Esophagus squamous epithelium (tissue), 5 donors: ENCODE measurements around the gene PCDHGB7. TPM values are rescaled to one million over a fixed set of nuclear protein-coding genes. Genes with fewer than 3 reads are reported as not detected.
"Not testable (repeated sequence)": the region's sequence is repeated elsewhere in the genome, so short reads cannot be mapped to it uniquely, and the experiment has no call there.

Source experiments
- DNase-seq: peaks from one replicate; lab custom pipeline; 2025; lab: John Stamatoyannopoulos, UW
- H3K27ac ChIP-seq, 4 donors: fragments of 200-600 bp; sonication (generic); one replicate each; pipeline ENCODE4 v1.5.1; 2016 to 2019; ENCODE audit warnings: mild to moderate bottlenecking in 1 of 4
- H3K27me3 ChIP-seq, 4 donors: fragments of 200-600 bp; sonication (generic); 1 replicate in 3 of 4; 2 replicates in 1 of 4; pipeline versions ENCODE4 v1.5.1 to v1.6.0; 2017 to 2021; ENCODE audit warnings: antibody characterized with exemption in 1 of 4
- H3K36me3 ChIP-seq, 3 donors: fragments of 200-600 bp; sonication (generic); one replicate each; pipeline ENCODE4 v1.5.1; 2016 to 2019
- H3K4me1 ChIP-seq, 3 donors: fragments of 200-600 bp; sonication (generic); one replicate each; pipeline ENCODE4 v1.5.1; 2017 to 2019
- H3K4me3 ChIP-seq, 4 donors: fragments of 200-600 bp; sonication (generic); 1 replicate in 3 of 4; 2 replicates in 1 of 4; pipeline ENCODE4 v1.5.1; 2016 to 2019; ENCODE audit warnings: mild to moderate bottlenecking in 2 of 4, moderate library complexity in 1 of 4
- H3K9me3 ChIP-seq, 3 donors: fragments of 200-600 bp; sonication (generic); one replicate each; pipeline ENCODE4 v1.5.1; 2016 to 2019
- POLR2A ChIP-seq, 4 donors: fragments of 450-650 bp; IDR thresholded peaks; one replicate each; pipeline ENCODE4 v1.6.1; 2017; ENCODE audit warnings: antibody characterized with exemption in 4 of 4, mild to moderate bottlenecking in 4 of 4, moderate library complexity in 3 of 4
- WGBS, 2 donors: methylation state at CpG; one replicate each; pipeline ENCODE4 v1.1.5; 2018; 5-methylcytosine and 5-hydroxymethylcytosine counted together
- intact Hi-C: fragments of 100-400 bp; cut with DNase I; formaldehyde crosslinking; loops from one replicate; pipeline ENCODE4 v1.15.0; 2022
- total RNA-seq, 4 donors: library from RNA; depleted of rRNA; stranded (reverse); fragments of >200 nt; gene quantifications; one replicate each; pipeline ENCODE4 v1.1.0, GENCODE V29; 2016
- TF ChIP-seq, protein P1 (sequence below), 6 experiments: fragments of 450-650 bp in 4 of 6; fragments of 200-600 bp in 2 of 6; sonication (generic) in 2 of 6; IDR thresholded peaks; one replicate each; pipeline ENCODE4 v1.5.1; 2016 to 2019; ENCODE audit warnings: antibody characterized with exemption in 6 of 6, mild to moderate bottlenecking in 4 of 6, moderate library complexity in 4 of 6
- donor health status: DM: yes; HTN: yes; CAD: no.

Gene PCDHGB7
- total RNA-seq, 4 donors from 2014 or later = 4.1 to 10.9 (median 5.8) TPM

DNA sequence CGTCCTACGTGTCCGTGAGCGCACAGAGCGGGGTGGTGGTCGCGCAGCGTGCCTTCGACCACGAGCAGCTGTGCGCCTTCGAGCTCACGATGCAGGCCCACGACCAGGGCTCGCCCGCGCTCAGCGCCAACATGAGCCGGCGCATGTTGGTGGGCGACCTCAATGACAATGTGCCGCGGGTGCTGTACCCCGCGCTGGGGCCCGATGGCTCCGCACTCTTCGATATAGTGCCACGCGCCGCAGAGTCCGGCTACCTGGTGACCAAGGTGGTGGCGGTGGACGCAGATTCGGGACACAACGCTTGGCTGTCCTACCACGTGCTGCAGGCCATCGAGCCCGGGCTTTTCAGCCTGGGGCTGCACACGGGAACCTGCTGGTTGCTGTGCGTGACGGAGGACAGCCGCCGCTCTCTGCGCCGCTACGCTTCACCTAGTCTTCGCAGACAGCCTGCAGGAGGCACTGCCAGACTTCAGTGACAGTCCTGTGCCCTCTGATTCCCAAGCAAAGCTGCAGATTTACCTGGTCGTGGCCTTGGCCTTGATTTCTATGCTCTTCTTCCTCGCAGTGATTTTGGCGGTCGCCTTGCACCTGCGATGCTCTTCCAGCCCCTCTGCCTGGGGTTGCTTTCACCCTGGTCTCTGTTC is 10.4 kb downstream of the PCDHGB7 start:
- H3K4me3 ChIP-seq = peak overlapping the region in 1 of 4 donors; percentile 8
- peaks cover 0 to 12% (median 0%) of the 10 kb centered on the region in 4 donors for H3K27me3 ChIP-seq
- no peak overlapping the region for H3K27ac ChIP-seq
- TF ChIP-seq, protein P1, sequence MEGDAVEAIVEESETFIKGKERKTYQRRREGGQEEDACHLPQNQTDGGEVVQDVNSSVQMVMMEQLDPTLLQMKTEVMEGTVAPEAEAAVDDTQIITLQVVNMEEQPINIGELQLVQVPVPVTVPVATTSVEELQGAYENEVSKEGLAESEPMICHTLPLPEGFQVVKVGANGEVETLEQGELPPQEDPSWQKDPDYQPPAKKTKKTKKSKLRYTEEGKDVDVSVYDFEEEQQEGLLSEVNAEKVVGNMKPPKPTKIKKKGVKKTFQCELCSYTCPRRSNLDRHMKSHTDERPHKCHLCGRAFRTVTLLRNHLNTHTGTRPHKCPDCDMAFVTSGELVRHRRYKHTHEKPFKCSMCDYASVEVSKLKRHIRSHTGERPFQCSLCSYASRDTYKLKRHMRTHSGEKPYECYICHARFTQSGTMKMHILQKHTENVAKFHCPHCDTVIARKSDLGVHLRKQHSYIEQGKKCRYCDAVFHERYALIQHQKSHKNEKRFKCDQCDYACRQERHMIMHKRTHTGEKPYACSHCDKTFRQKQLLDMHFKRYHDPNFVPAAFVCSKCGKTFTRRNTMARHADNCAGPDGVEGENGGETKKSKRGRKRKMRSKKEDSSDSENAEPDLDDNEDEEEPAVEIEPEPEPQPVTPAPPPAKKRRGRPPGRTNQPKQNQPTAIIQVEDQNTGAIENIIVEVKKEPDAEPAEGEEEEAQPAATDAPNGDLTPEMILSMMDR (IDR thresholded peaks at IDR 0.05) = no peak
- no peak for TF ChIP-seq POLR2A (IDR thresholded peaks at IDR 0.05)
- no peaks in the 10 kb centered on the region for H3K36me3 ChIP-seq
- intact Hi-C loops = no loop called here
- H3K4me1 ChIP-seq = peaks cover 0 to 12% (median 0%) of the 10 kb centered on the region in 3 donors
- 53 to 57% methylated on average over 18 to 28 of the region's 53 CpGs for WGBS, 2 donors
- peaks cover 15 to 100% (median 90%) of the 10 kb centered on the region in 3 donors for H3K9me3 ChIP-seq
- DNase-seq = no peak

DNA sequence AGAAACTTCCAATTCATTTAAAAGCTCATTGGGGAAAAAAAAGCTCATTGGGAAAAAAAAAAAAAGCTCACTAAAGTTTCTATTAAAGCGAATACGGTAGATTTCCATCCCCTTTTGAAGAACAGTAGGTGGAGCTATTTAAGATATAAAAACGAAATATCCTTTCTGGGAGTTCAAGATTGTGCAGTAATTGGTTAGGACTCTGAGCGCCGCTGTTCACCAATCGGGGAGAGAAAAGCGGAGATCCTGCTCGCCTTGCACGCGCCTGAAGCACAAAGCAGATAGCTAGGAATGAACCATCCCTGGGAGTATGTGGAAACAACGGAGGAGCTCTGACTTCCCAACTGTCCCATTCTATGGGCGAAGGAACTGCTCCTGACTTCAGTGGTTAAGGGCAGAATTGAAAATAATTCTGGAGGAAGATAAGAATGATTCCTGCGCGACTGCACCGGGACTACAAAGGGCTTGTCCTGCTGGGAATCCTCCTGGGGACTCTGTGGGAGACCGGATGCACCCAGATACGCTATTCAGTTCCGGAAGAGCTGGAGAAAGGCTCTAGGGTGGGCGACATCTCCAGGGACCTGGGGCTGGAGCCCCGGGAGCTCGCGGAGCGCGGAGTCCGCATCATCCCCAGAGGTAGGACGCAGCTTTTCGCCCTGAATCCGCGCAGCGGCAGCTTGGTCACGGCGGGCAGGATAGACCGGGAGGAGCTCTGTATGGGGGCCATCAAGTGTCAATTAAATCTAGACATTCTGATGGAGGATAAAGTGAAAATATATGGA is 13.0 kb downstream of the PCDHGB7 start, which contains the start of gene PCDHGA12:
Gene PCDHGA12, plus strand, starts transcription at position 176 of the 782 bp plus-strand sequence. Its CDS starts 253 bp downstream, at position 429.
- WGBS, 2 donors = 22 to 39% methylated on average over 32 of the region's 33 CpGs
- no peak for DNase-seq
- Histone ChIP-seq H3K4me1 (peaks cover 0 to 12% (median 0%) of the 10 kb centered on the region in 3 donors), H3K9me3 (peaks cover 16 to 100% (median 86%) of the 10 kb centered on the region in 3 donors), H3K4me3 (peak within 1 kb of the TSS; percentile 2 to 49 (median 24)), H3K36me3 (no peaks in the 10 kb centered on the region), H3K27me3 (peaks cover 0 to 7% (median 0%) of the 10 kb centered on the region in 4 donors), H3K27ac (no peak within 1 kb of the TSS)
- intact Hi-C loops = no loop called here
- TF ChIP-seq, protein P1 (IDR thresholded peaks at IDR 0.05) = peak in 2 of 6 experiments; percentile 29 to 45
- TF ChIP-seq POLR2A (IDR thresholded peaks at IDR 0.05) = no peak

DNA sequence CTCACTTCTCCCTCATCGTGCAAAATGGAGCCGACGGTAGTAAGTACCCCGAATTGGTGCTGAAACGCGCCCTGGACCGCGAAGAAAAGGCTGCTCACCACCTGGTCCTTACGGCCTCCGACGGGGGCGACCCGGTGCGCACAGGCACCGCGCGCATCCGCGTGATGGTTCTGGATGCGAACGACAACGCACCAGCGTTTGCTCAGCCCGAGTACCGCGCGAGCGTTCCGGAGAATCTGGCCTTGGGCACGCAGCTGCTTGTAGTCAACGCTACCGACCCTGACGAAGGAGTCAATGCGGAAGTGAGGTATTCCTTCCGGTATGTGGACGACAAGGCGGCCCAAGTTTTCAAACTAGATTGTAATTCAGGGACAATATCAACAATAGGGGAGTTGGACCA is 13.8 kb downstream of the PCDHGB7 start:
- intact Hi-C loops = no loop called here
- Histone ChIP-seq H3K36me3 (no peaks in the 10 kb centered on the region), H3K4me3 (peak overlapping the region in 2 of 4 donors; percentile 34 to 49), H3K4me1 (peaks cover 0 to 12% (median 0%) of the 10 kb centered on the region in 3 donors), H3K27ac (no peak overlapping the region), H3K27me3 (peaks cover 0 to 7% (median 0%) of the 10 kb centered on the region in 4 donors), H3K9me3 (peaks cover 16 to 100% (median 82%) of the 10 kb centered on the region in 3 donors)
- 21 to 22% methylated on average over 4 to 10 of the region's 37 CpGs for WGBS, 2 donors
- DNase-seq = no peak
- TF ChIP-seq, protein P1 (IDR thresholded peaks at IDR 0.05) = no peak

DNA sequence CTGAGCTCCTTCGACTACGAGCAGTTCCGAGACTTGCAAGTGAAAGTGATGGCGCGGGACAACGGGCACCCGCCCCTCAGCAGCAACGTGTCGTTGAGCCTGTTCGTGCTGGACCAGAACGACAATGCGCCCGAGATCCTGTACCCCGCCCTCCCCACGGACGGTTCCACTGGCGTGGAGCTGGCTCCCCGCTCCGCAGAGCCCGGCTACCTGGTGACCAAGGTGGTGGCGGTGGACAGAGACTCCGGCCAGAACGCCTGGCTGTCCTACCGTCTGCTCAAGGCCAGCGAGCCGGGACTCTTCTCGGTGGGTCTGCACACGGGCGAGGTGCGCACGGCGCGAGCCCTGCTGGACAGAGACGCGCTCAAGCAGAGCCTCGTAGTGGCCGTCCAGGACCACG is 14.8 kb downstream of the PCDHGB7 start:
- H3K36me3 ChIP-seq, H3K27me3 ChIP-seq, H3K27ac ChIP-seq, intact Hi-C loops, DNase-seq: not testable (repeated sequence)
- Histone ChIP-seq H3K4me3 (peak overlapping the region in 1 of 4 donors; percentile 49), H3K9me3 (peaks cover 16 to 100% (median 79%) of the 10 kb centered on the region in 3 donors), H3K4me1 (peaks cover 0 to 12% (median 0%) of the 10 kb centered on the region in 3 donors)
- 50% methylated on average over 8 of the region's 38 CpGs; no CpG with 5 or more reads in 1 of the 2 donors for WGBS, 2 donors

DNA sequence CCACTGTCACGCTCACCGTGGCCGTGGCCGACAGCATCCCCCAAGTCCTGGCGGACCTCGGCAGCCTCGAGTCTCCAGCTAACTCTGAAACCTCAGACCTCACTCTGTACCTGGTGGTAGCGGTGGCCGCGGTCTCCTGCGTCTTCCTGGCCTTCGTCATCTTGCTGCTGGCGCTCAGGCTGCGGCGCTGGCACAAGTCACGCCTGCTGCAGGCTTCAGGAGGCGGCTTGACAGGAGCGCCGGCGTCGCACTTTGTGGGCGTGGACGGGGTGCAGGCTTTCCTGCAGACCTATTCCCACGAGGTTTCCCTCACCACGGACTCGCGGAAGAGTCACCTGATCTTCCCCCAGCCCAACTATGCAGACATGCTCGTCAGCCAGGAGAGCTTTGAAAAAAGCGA is 15.2 kb downstream of the PCDHGB7 start:
- H3K27me3 ChIP-seq, H3K27ac ChIP-seq, intact Hi-C loops, H3K36me3 ChIP-seq, DNase-seq: not testable (repeated sequence)
- WGBS, 2 donors = 27 to 39% methylated on average over 9 to 20 of the region's 29 CpGs
- H3K9me3 ChIP-seq = peaks cover 12 to 100% (median 78%) of the 10 kb centered on the region in 3 donors
- H3K4me3 ChIP-seq = peak overlapping the region in 1 of 4 donors; percentile 49
- peaks cover 0 to 12% (median 0%) of the 10 kb centered on the region in 3 donors for H3K4me1 ChIP-seq
